Psoas muscle (tissue), 8 donors: ENCODE data around the gene GNAQ. TPM values are rescaled to one million over a fixed set of nuclear protein-coding genes. Genes with fewer than 3 reads are reported as not detected.

ENCODE experiments used
- ATAC-seq, 4 donors: fragments of 200-7000 bp; cut with Tn5 transposase; one replicate each; pipeline ENCODE4 v1.9.1; 2020; ENCODE audit warnings: moderate library complexity in 3 of 4, mild to moderate bottlenecking in 2 of 4
- DNase-seq, 2 donors: peaks; one replicate each; pipeline ENCODE4 v3.0.0-alpha.2; 2020
- H3K27ac ChIP-seq: fragments of 200-600 bp; one replicate; pipeline ENCODE4 v1.8.0; 2022
- H3K27me3 ChIP-seq, 3 donors: fragments of 200-600 bp in 1 of 3; one replicate each; pipeline versions ENCODE4 v1.6.1 to v1.8.0; 2013 to 2022; ENCODE audit warnings: low read length in 2 of 3, mild to moderate bottlenecking in 2 of 3, moderate library complexity in 1 of 3; ENCODE audit not compliant: insufficient read depth in 3 of 3
- H3K36me3 ChIP-seq, 2 donors: fragments of 200-600 bp in 1 of 2; one replicate each; pipeline versions ENCODE4 v1.6.1 to v1.8.0; 2013 to 2022; ENCODE audit warnings: low read depth in 1 of 2, mild to moderate bottlenecking in 1 of 2, moderate library complexity in 1 of 2; ENCODE audit not compliant: insufficient read depth in 1 of 2
- H3K4me1 ChIP-seq: fragments of 200-600 bp; one replicate; pipeline ENCODE4 v1.8.0; 2022
- H3K4me3 ChIP-seq: fragments of 200-600 bp; one replicate; pipeline ENCODE4 v1.8.0; 2022; ENCODE audit warnings: mild to moderate bottlenecking
- H3K9me3 ChIP-seq: fragments of 200-600 bp; one replicate; pipeline ENCODE4 v1.8.0; 2022
- WGBS, 3 donors: extraction: QIAGEN DNeasy Blood & Tissue Kit; methylation state at CpG; one replicate each; pipeline versions ENCODE4 v1.1.6 to v1.1.7; 2013; 5-methylcytosine and 5-hydroxymethylcytosine counted together
- intact Hi-C, 2 donors: fragments of 100-400 bp; cut with DNase I; formaldehyde crosslinking; loops; one replicate each; pipeline versions ENCODE4 v1.11.0 to v1.14.2; 2022
- polyA plus RNA-seq, 3 donors: library from polyadenylated mRNA; stranded (reverse); fragments of 200-250 nt; gene quantifications; one replicate each; pipeline ENCODE4 v1.2.3, GENCODE V29; 2013
- total RNA-seq, 4 donors: library from RNA; stranded (reverse); fragmentation: NEBNext Ultra II Directional in 2 of 4; extraction: Animal tissue kit (Norgen Biotek cat#: 25700) in 2 of 4; gene quantifications; one replicate each; pipeline versions ENCODE4 v1.2.1 to v1.2.4, GENCODE V29; 2021 to 2023
- TF ChIP-seq, protein P1 (sequence below): fragments of 200-600 bp; IDR thresholded peaks from one replicate; pipeline ENCODE4 v1.8.0; 2022; ENCODE audit warnings: antibody characterized with exemption
- donor health status: healthy with polysubstance abuse.
- donor health status: DM: no; HTN: no; CAD: no; lungs with moderate emphysema.
- donor health status: Bipolar disorder and iron deficiency.
- donor health status: healthy.
- donor health status: DM: yes; HTN: yes; CAD: no.
- donor health status: DM: no; HTN: no; CAD: no.
- donor health status: DM: no; HTN: no; CAD: no.
- donor health status: DM: yes; HTN: yes; CAD: no.

GNAQ gene
- total and polyA plus RNA-seq, 7 donors: 8.3 to 26.6 (median 23.8) TPM

DNA sequence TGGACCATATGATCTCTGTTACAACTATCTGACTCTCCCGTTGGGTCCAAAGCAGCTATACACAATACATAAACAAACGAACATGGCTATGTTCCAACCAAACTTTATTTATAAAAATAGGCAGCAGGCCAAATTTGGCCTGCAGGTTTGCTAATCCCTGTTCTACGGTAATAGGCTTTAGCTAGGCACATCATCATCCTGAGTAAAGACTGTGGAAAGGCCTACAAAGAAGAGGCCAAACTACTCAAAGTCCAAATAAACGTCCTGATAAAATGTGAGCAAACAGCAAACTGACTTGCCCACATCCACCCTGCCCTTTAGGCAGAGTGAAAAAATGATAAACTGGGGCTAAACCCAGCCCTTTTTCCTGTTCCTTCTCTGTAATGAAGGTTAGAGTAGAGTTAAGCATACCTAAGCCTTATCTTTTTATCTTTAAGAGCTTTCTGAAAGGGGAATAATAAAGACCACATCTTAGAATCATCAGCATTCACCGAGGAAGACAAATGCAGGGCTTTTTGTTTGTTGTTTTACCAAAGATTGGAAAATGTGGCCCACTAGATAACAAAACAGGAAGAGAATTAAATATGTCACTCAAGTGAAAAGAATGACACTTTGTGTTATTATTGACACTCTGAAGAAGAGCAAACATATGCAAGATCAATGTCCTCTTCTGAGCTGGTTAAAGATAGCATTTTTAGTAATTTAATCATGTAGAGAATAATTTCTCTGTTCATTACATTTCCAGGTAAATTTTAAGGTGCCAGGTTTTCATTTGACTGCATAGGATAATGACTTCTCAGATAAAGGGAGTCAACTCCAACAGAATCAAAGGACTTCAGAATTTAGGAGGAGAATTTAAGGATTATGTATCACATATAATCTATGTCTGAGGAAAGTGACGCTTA is 223.5 kb downstream of the GNAQ start:
- no peaks in the 10 kb centered on the region for H3K27me3 ChIP-seq
- ATAC-seq (peak in 3 of 4 donors; percentile 5 to 39 (median 31)), DNase-seq (no peak)
- TF ChIP-seq, protein P1, sequence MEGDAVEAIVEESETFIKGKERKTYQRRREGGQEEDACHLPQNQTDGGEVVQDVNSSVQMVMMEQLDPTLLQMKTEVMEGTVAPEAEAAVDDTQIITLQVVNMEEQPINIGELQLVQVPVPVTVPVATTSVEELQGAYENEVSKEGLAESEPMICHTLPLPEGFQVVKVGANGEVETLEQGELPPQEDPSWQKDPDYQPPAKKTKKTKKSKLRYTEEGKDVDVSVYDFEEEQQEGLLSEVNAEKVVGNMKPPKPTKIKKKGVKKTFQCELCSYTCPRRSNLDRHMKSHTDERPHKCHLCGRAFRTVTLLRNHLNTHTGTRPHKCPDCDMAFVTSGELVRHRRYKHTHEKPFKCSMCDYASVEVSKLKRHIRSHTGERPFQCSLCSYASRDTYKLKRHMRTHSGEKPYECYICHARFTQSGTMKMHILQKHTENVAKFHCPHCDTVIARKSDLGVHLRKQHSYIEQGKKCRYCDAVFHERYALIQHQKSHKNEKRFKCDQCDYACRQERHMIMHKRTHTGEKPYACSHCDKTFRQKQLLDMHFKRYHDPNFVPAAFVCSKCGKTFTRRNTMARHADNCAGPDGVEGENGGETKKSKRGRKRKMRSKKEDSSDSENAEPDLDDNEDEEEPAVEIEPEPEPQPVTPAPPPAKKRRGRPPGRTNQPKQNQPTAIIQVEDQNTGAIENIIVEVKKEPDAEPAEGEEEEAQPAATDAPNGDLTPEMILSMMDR: no peak
- intact Hi-C loops: no loop called here
- H3K9me3 ChIP-seq: no peaks in the 10 kb centered on the region
- H3K27ac ChIP-seq: peak overlapping the region; percentile 37
- WGBS, 3 donors: 60 to 63% (median 62%) methylated on average over 6 of the region's 6 CpGs
- peaks cover 0 to 3% of the 10 kb centered on the region in 2 donors for H3K36me3 ChIP-seq
- H3K4me3 ChIP-seq: no peak overlapping the region
- peaks cover 26% of the 10 kb centered on the region for H3K4me1 ChIP-seq

DNA sequence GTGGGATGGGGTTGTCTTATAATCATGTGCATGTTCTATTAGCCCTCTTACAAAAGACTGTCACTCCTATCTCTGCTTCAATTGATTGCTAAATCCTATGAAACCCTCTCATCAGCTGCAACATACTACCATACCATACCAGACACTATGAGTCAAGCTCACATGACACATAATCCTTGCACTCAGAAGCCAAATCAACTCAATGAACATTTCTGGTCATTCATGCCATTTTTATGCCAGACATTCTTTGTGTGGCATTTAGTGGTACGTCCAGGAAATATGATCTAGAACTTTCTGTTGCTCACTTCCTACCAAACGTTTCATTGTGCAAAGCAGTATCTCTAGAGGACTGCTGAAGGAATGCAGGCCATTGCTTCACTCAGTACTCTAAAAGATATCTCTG is 224.3 kb downstream of the GNAQ start:
- Histone ChIP-seq H3K27ac (peak overlapping the region; percentile 44), H3K9me3 (no peaks in the 10 kb centered on the region), H3K4me3 (no peak overlapping the region), H3K36me3 (peaks cover 0 to 3% of the 10 kb centered on the region in 2 donors), H3K4me1 (peaks cover 26% of the 10 kb centered on the region), H3K27me3 (no peaks in the 10 kb centered on the region)
- intact Hi-C loops: no loop called here
- DNase-seq (no peak), ATAC-seq (peak; percentile 87 to 96 (median 93))
- WGBS, 3 donors: 6 to 9% (median 6%) methylated on average over 2 of the region's 2 CpGs
- TF ChIP-seq, protein P1: no peak

DNA sequence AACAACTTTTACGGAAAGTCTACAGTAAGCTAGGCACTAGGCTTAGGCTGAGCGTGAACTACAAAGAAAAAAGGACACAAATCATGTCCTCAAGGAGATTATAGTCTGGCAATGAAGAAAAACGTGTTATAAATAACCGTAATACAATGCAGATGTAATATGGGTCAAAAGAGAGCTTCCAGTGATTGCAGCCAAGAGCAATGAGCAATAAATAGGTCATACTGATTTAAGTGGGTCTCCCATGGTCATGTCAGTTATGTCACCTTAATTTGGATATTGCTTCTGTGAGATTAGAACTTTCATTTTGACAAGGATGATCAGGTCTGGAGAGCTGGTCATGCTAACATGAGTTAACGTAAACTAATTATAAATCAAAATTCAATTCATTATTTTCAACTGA is 224.9 kb downstream of the GNAQ start:
- intact Hi-C loops: no loop called here
- H3K36me3 ChIP-seq: peaks cover 0 to 3% of the 10 kb centered on the region in 2 donors
- TF ChIP-seq, protein P1: no peak
- no peak overlapping the region for H3K4me3 ChIP-seq
- ATAC-seq (peak in 3 of 4 donors; percentile 48 to 50 (median 48)), DNase-seq (no peak)
- no peaks in the 10 kb centered on the region for H3K27me3 ChIP-seq
- H3K27ac ChIP-seq: peak overlapping the region; percentile 44
- H3K9me3 ChIP-seq: no peaks in the 10 kb centered on the region
- 49 to 55% (median 55%) methylated on average over 5 of the region's 5 CpGs for WGBS, 3 donors
- peaks cover 26% of the 10 kb centered on the region for H3K4me1 ChIP-seq

DNA sequence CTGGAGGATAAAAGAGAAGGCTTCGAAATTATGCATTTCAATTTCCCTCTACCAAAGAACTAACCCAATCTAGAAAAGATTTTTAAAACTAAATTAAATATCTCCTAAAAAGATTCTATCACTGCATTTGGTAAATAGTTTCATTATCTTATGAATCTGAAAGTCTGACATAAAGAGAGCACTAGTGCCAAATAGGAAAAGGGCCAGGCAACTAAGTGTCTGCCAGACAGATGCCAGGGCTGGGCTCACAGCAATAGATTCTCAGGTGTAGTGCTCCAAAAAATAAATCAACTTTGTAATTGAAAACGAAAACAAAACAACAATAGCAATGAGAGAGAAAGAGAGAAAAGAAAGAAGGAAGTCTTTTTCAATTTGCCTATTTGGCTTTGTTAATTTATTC is 225.8 kb downstream of the GNAQ start:
- DNase-seq (no peak), ATAC-seq (no peak)
- H3K27ac ChIP-seq: no peak overlapping the region
- H3K4me1 ChIP-seq: peaks cover 26% of the 10 kb centered on the region
- TF ChIP-seq, protein P1: no peak
- no peaks in the 10 kb centered on the region for H3K9me3 ChIP-seq
- H3K4me3 ChIP-seq: no peak overlapping the region
- intact Hi-C loops: no loop called here
- H3K27me3 ChIP-seq: no peaks in the 10 kb centered on the region
- 46 to 69% (median 53%) methylated on average over 2 of the region's 2 CpGs for WGBS, 3 donors
- H3K36me3 ChIP-seq: peaks cover 0 to 3% of the 10 kb centered on the region in 2 donors
